HepG2 (cell line): ENCODE results near the gene BLCAP. TPM values are rescaled to one million over a fixed set of nuclear protein-coding genes. Genes with fewer than 3 reads are reported as not detected.

Source experiments
- CAMTA2 ChIP-seq: sonication (generic); formaldehyde crosslinking; IDR thresholded peaks from 2 replicates; pipeline ENCODE4 v1.4.0; 2020; ENCODE audit warnings: mild to moderate bottlenecking, missing genetic modification reagents, borderline replicate concordance
- CHD2 ChIP-seq: IDR thresholded peaks from 2 replicates; pipeline ENCODE4 v1.6.1; 2011; ENCODE audit warnings: low read depth, low read length, improper control_type of control experiment
- FOXC1 ChIP-seq: sonication (generic); formaldehyde crosslinking; IDR thresholded peaks from 2 replicates; pipeline ENCODE4 v1.8.0; 2022; ENCODE audit warnings: mild to moderate bottlenecking, missing genetic modification reagents, borderline replicate concordance
- ISL2 ChIP-seq: sonication (generic); formaldehyde crosslinking; IDR thresholded peaks from 2 replicates; pipeline ENCODE4 v1.5.0; 2020; ENCODE audit warnings: missing genetic modification reagents
- JUND ChIP-seq: sonication (generic); formaldehyde crosslinking; IDR thresholded peaks from 2 replicates; pipeline ENCODE4 v1.8.0; 2022; ENCODE audit warnings: mild to moderate bottlenecking, missing genetic modification reagents
- MTF2 ChIP-seq: sonication (generic); formaldehyde crosslinking; IDR thresholded peaks from 2 replicates; pipeline ENCODE4 v1.5.0; 2020; ENCODE audit warnings: missing genetic modification reagents, borderline replicate concordance
- MYC ChIP-seq: sonication (generic); formaldehyde crosslinking; IDR thresholded peaks from 2 replicates; pipeline ENCODE4 v1.9.0; 2021; ENCODE audit warnings: missing genetic modification reagents, borderline replicate concordance
- POLR2A ChIP-seq, 2 experiments: IDR thresholded peaks; 2 replicates each; pipeline ENCODE4 v1.6.1; 2011; ENCODE audit warnings: low read depth in 2 of 2, low read length in 2 of 2, mild to moderate bottlenecking in 1 of 2, moderate library complexity in 1 of 2; ENCODE audit not compliant: insufficient read depth in 1 of 2
- POLR2AphosphoS2 ChIP-seq: IDR thresholded peaks from 2 replicates; pipeline ENCODE4 v1.6.1; 2011; ENCODE audit warnings: low read depth, low read length, improper control_type of control experiment
- PTBP1 ChIP-seq: fragments of 200-400 bp; formaldehyde crosslinking; IDR thresholded peaks from 2 replicates; pipeline ENCODE4 v1.6.1; 2018; ENCODE audit warnings: low read length, low read depth; ENCODE audit not compliant: poor library complexity, severe bottlenecking
- TCF7 ChIP-seq: sonication (generic); IDR thresholded peaks from 2 replicates; pipeline ENCODE4 v1.6.1; 2016; ENCODE audit warnings: antibody characterized with exemption, low read depth
- ZBTB42 ChIP-seq: sonication (generic); formaldehyde crosslinking; IDR thresholded peaks from 2 replicates; pipeline ENCODE4 v1.5.0; 2020; ENCODE audit warnings: mild to moderate bottlenecking, missing genetic modification reagents
- ZBTB7A ChIP-seq: sonication (generic); formaldehyde crosslinking; IDR thresholded peaks from 2 replicates; pipeline ENCODE4 v1.8.0; 2022; ENCODE audit warnings: mild to moderate bottlenecking, missing genetic modification reagents
- ZEB1 ChIP-seq: IDR thresholded peaks from 2 replicates; pipeline ENCODE4 v1.6.1; 2012; ENCODE audit warnings: mild to moderate bottlenecking, low read depth, inconsistent platforms; ENCODE audit not compliant: insufficient replicate concordance
- ZNF101 ChIP-seq: sonication (generic); formaldehyde crosslinking; IDR thresholded peaks from 2 replicates; pipeline ENCODE4 v1.4.0; 2020; ENCODE audit warnings: mild to moderate bottlenecking, low read depth, missing genetic modification reagents, borderline replicate concordance
- ZNF879 ChIP-seq: sonication (generic); formaldehyde crosslinking; IDR thresholded peaks from 2 replicates; pipeline ENCODE4 v1.8.1; 2023; ENCODE audit warnings: missing genetic modification reagents
- polyA plus RNA-seq, 8 experiments: library from polyadenylated mRNA; depleted of rRNA in 3 of 8; stranded (reverse) in 7 of 8; unstranded in 1 of 8; fragments of >200 nt; fragmentation: Illumina TruSeq in 4 of 8; extraction: Trizol in 4 of 8; gene quantifications; 2 replicates each; pipeline versions ENCODE4 v1.2.1 to v1.2.3, GENCODE V29; 2011 to 2016; ENCODE audit warnings: low read depth in 4 of 8, missing spikeins in 1 of 8, mixed read lengths in 1 of 8; ENCODE audit not compliant: insufficient read depth in 1 of 8
- total RNA-seq, 5 experiments: library from RNA; depleted of rRNA; stranded (reverse); fragments of >200 nt; fragmentation: Illumina TruSeq; extraction: Trizol; gene quantifications; 2 replicates each; pipeline ENCODE4 v1.2.3, GENCODE V29; 2016; ENCODE audit warnings: low read depth in 1 of 5
- TF ChIP-seq, protein P1 (sequence below): sonication (generic); formaldehyde crosslinking; IDR thresholded peaks from 2 replicates; pipeline ENCODE4 v1.4.0; 2020; ENCODE audit warnings: mild to moderate bottlenecking, missing genetic modification reagents, borderline replicate concordance
- TF ChIP-seq, protein P2 (sequence below): sonication (generic); formaldehyde crosslinking; IDR thresholded peaks from 2 replicates; pipeline ENCODE4 v1.4.0; 2020; ENCODE audit warnings: missing genetic modification reagents, borderline replicate concordance
- TF ChIP-seq, protein P3 (sequence below): sonication (generic); formaldehyde crosslinking; IDR thresholded peaks from 2 replicates; pipeline ENCODE4 v1.4.0; 2020; ENCODE audit warnings: missing genetic modification reagents
- TF ChIP-seq, protein P4 (sequence below): sonication (generic); formaldehyde crosslinking; IDR thresholded peaks from 2 replicates; pipeline ENCODE4 v1.5.0; 2020; ENCODE audit warnings: missing genetic modification reagents, mild to moderate bottlenecking, borderline replicate concordance

BLCAP gene
- total and polyA plus RNA-seq, 2 of the 13 experiments (the other 11 are each of a cell fraction or from before 2014, with no cell fraction given): 52.4 to 86.8 TPM

DNA sequence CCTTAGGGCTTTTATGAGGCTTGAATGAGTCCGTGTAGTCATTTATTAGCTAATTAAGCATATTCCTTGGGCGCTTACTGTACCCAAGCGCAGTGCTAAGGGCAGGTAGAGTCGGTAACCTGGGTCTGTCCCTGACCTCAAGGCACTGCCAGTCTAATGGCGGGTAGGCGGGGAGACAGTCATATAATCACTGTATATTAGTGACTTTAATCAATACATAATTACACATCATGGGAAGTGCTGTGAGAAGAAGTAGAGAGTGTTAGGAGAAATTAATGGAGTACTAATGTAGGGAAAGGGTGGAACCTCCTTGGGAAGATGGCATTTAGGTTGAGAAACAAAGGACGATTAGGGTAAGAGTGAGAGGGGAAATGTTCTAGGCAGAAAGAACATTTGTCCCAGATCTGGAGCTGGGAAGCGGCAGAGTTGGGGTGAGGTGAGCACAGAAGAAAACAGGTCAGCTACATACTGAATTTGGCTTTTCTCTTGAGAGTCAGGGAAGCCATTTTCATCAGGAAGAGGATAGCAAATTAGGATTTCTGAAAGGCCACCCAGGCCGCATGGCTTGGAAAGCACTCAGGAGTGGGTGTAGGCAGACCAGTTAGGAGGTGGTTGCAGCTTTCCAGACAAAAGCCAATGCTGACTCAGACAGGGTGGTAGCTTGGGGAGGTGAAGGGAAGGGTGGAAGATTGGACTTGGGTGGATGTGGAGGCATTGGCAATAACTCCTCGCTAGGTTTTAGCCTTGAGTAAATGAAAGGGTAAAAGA lies 954 bp upstream of the BLCAP start (continued):
- TF ChIP-seq, protein P1, sequence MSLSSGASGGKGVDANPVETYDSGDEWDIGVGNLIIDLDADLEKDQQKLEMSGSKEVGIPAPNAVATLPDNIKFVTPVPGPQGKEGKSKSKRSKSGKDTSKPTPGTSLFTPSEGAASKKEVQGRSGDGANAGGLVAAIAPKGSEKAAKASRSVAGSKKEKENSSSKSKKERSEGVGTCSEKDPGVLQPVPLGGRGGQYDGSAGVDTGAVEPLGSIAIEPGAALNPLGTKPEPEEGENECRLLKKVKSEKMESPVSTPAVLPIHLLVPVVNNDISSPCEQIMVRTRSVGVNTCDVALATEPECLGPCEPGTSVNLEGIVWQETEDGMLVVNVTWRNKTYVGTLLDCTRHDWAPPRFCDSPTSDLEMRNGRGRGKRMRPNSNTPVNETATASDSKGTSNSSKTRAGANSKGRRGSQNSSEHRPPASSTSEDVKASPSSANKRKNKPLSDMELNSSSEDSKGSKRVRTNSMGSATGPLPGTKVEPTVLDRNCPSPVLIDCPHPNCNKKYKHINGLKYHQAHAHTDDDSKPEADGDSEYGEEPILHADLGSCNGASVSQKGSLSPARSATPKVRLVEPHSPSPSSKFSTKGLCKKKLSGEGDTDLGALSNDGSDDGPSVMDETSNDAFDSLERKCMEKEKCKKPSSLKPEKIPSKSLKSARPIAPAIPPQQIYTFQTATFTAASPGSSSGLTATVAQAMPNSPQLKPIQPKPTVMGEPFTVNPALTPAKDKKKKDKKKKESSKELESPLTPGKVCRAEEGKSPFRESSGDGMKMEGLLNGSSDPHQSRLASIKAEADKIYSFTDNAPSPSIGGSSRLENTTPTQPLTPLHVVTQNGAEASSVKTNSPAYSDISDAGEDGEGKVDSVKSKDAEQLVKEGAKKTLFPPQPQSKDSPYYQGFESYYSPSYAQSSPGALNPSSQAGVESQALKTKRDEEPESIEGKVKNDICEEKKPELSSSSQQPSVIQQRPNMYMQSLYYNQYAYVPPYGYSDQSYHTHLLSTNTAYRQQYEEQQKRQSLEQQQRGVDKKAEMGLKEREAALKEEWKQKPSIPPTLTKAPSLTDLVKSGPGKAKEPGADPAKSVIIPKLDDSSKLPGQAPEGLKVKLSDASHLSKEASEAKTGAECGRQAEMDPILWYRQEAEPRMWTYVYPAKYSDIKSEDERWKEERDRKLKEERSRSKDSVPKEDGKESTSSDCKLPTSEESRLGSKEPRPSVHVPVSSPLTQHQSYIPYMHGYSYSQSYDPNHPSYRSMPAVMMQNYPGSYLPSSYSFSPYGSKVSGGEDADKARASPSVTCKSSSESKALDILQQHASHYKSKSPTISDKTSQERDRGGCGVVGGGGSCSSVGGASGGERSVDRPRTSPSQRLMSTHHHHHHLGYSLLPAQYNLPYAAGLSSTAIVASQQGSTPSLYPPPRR (CRISPR knock-in tag): no peak
- TF ChIP-seq ZEB1 (peak; percentile 6), ISL2 (CRISPR knock-in tag) (no peak), ZNF879 (0 out of 2 replicates have a peak, but pooled peaks have one; percentile 14), TCF7 (no peak), FOXC1 (no peak), PTBP1 (no peak), POLR2A (IDR thresholded peaks at IDR 0.05; ENCODE audit: insufficient read depth in 1 of 2, low read depth in 2 of 2, low read length in 2 of 2) (no peak), JUND (CRISPR knock-in tag) (no peak), CAMTA2 (CRISPR knock-in tag) (no peak), MTF2 (CRISPR knock-in tag) (no peak), ZBTB7A (CRISPR knock-in tag) (peak; percentile 6; the same call in 1 of the 2 replicates), POLR2AphosphoS2 (no peak), ZNF101 (CRISPR knock-in tag) (no peak), MYC (CRISPR knock-in tag) (no peak), CHD2 (no peak), ZBTB42 (no peak; the same call in 1 of the 2 replicates)
- TF ChIP-seq, protein P2, sequence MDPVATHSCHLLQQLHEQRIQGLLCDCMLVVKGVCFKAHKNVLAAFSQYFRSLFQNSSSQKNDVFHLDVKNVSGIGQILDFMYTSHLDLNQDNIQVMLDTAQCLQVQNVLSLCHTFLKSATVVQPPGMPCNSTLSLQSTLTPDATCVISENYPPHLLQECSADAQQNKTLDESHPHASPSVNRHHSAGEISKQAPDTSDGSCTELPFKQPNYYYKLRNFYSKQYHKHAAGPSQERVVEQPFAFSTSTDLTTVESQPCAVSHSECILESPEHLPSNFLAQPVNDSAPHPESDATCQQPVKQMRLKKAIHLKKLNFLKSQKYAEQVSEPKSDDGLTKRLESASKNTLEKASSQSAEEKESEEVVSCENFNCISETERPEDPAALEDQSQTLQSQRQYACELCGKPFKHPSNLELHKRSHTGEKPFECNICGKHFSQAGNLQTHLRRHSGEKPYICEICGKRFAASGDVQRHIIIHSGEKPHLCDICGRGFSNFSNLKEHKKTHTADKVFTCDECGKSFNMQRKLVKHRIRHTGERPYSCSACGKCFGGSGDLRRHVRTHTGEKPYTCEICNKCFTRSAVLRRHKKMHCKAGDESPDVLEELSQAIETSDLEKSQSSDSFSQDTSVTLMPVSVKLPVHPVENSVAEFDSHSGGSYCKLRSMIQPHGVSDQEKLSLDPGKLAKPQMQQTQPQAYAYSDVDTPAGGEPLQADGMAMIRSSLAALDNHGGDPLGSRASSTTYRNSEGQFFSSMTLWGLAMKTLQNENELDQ (CRISPR knock-in tag): no peak
- TF ChIP-seq, protein P3, sequence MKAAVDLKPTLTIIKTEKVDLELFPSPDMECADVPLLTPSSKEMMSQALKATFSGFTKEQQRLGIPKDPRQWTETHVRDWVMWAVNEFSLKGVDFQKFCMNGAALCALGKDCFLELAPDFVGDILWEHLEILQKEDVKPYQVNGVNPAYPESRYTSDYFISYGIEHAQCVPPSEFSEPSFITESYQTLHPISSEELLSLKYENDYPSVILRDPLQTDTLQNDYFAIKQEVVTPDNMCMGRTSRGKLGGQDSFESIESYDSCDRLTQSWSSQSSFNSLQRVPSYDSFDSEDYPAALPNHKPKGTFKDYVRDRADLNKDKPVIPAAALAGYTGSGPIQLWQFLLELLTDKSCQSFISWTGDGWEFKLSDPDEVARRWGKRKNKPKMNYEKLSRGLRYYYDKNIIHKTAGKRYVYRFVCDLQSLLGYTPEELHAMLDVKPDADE (CRISPR knock-in tag): no peak
- TF ChIP-seq, protein P4, sequence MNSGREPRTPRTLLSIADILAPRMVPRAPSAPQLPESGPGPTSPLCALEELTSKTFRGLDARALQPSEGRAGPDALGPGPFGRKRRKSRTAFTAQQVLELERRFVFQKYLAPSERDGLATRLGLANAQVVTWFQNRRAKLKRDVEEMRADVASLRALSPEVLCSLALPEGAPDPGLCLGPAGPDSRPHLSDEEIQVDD (CRISPR knock-in tag): no peak; the same call in 1 of the 2 replicates
